CD4-positive, alpha-beta T cell treated with Interleukin-17A for 4 hours (primary cell): ENCODE measurements around the gene CPNE2.

Source experiments
- DNase-seq: peaks from one replicate; pipeline ENCODE4 v3.0.0-alpha.2; 2020; ENCODE audit warnings: mixed read lengths

CPNE2 gene

GRCh38 chr16:57147381-57148221 is 55.2 kb downstream of the CPNE2 start:
- DNase-seq, result no peak

- no peak for DNase-seq
Measured at GRCh38 chr16:57148481-57148880, 56.1 kb downstream of the CPNE2 start.

GRCh38 chr16:57149391-57149790 is 57.0 kb downstream of the CPNE2 start:
- no peak for DNase-seq

GRCh38 chr16:57150682-57151330 is 58.4 kb downstream of the CPNE2 start:
- no peak for DNase-seq

- DNase-seq, result no peak
Measured at GRCh38 chr16:57151369-57151768, 59.0 kb downstream of the CPNE2 start.

GRCh38 chr16:57152096-57153093 is 60.0 kb downstream of the CPNE2 start:
- no peak for DNase-seq

GRCh38 chr16:57153841-57154240 is 61.5 kb downstream of the CPNE2 start:
- DNase-seq, result no peak

- no peak for DNase-seq
Measured at GRCh38 chr16:57155702-57156350, 63.4 kb downstream of the CPNE2 start.

GRCh38 chr16:57156351-57156703 is 63.9 kb downstream of the CPNE2 start:
- no peak for DNase-seq

- no peak for DNase-seq
Measured at GRCh38 chr16:57157533-57157932, 65.2 kb downstream of the CPNE2 start.

- DNase-seq, result no peak
Measured at GRCh38 chr16:57159447-57159846, 67.1 kb downstream of the CPNE2 start.

GRCh38 chr16:57163842-57164241 is 71.5 kb downstream of the CPNE2 start:
- no peak for DNase-seq

- DNase-seq, result no peak
Measured at GRCh38 chr16:57165483-57165882, 73.1 kb downstream of the CPNE2 start.

GRCh38 chr16:57165938-57166337 is 73.6 kb downstream of the CPNE2 start:
- DNase-seq, result no peak

GRCh38 chr16:57166451-57166850 is 74.1 kb downstream of the CPNE2 start:
- DNase-seq, result no peak

GRCh38 chr16:57166951-57167350 is 74.6 kb downstream of the CPNE2 start:
- no peak for DNase-seq

- DNase-seq, result no peak
Measured at GRCh38 chr16:57167538-57167937, 75.2 kb downstream of the CPNE2 start.

- peak; percentile 26 for DNase-seq
Measured at GRCh38 chr16:57167953-57168352, 75.6 kb downstream of the CPNE2 start.

GRCh38 chr16:57169327-57169726 is 76.9 kb downstream of the CPNE2 start:
- no peak for DNase-seq

GRCh38 chr16:57172721-57173290 is 80.4 kb downstream of the CPNE2 start:
- no peak for DNase-seq

GRCh38 chr16:57175896-57176295 is 83.5 kb downstream of the CPNE2 start:
- DNase-seq, result no peak

GRCh38 chr16:57178196-57178595 is 85.8 kb downstream of the CPNE2 start:
- DNase-seq, result no peak
